Endothelial cell (in vitro differentiated cells): Measurements from ENCODE around the gene PLET1. TPM values are rescaled to one million over a fixed set of nuclear protein-coding genes. Genes with fewer than 3 reads are reported as not detected.

Experiments used
- DNase-seq: peaks from one replicate; pipeline ENCODE4 v3.0.0; 2021; ENCODE audit warnings: low spot score
- H3K27ac Mint-ChIP-seq: one replicate; pipeline ENCODE4 v1.8.0; 2021; ENCODE audit warnings: mixed read lengths, inconsistent platforms; ENCODE audit not compliant: unreplicated experiment
- H3K27me3 Mint-ChIP-seq: one replicate; pipeline ENCODE4 v1.8.0; 2021; ENCODE audit warnings: mild to moderate bottlenecking, moderate library complexity, mixed read lengths, inconsistent platforms; ENCODE audit not compliant: unreplicated experiment
- H3K36me3 Mint-ChIP-seq: one replicate; pipeline ENCODE4 v1.8.0; 2021; ENCODE audit warnings: mild to moderate bottlenecking, low read depth, mixed read lengths, inconsistent platforms; ENCODE audit not compliant: unreplicated experiment
- H3K4me1 Mint-ChIP-seq: one replicate; pipeline ENCODE4 v1.8.0; 2021; ENCODE audit warnings: mild to moderate bottlenecking, mixed read lengths, inconsistent platforms; ENCODE audit not compliant: unreplicated experiment
- H3K4me3 Mint-ChIP-seq: one replicate; pipeline ENCODE4 v1.8.0; 2021; ENCODE audit warnings: mild to moderate bottlenecking, mixed read lengths, inconsistent platforms; ENCODE audit not compliant: unreplicated experiment
- H3K9me3 Mint-ChIP-seq: one replicate; pipeline ENCODE4 v1.8.0; 2021; ENCODE audit warnings: mixed read lengths, inconsistent platforms; ENCODE audit not compliant: unreplicated experiment
- CTCF ChIP-seq: fragments of 200-600 bp; sonication (generic); IDR thresholded peaks from one replicate; pipeline ENCODE4 v1.5.0; 2021; ENCODE audit warnings: antibody characterized with exemption; ENCODE audit not compliant: unreplicated experiment
- long read RNA-seq: library from polyadenylated mRNA; unstranded; transcript quantifications from one replicate; pipeline ENCODE4 v2.0.0, GENCODE V29; 2020; ENCODE audit not compliant: unreplicated experiment
- total RNA-seq: library from RNA; stranded (reverse); fragmentation: NEBNext Ultra II Directional; extraction: Animal tissue kit (Norgen Biotek cat#: 25700); gene quantifications from one replicate; pipeline ENCODE4 v1.2.1, GENCODE V29; 2021; ENCODE audit not compliant: unreplicated experiment

The PLET1 gene, protein sequence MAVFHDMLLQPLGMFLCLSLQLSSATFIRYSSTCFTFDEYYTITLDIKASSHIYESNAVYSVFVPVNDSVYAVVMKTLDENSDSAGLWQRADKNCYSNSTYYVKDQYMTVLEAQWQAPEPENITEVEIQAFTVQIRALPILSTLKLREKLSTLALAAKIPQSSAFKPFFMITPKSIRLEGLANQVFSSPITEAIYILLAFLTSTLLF
- not detected for total RNA-seq
- long read RNA-seq = 0 reads

GRCh38 chr11:112260490-112260889, at the start of gene PLET1:
TSS of gene PLET1 (minus strand) at chr11:112260860. CDS start at chr11:112260589, 271 bp downstream.
- no peak within 1 kb of the TSS for H3K4me3 Mint-ChIP-seq
- TF ChIP-seq CTCF = no peak
- H3K27ac Mint-ChIP-seq = no peak within 1 kb of the TSS
- H3K4me1 Mint-ChIP-seq = no peaks in the 10 kb centered on the region
- no peak for DNase-seq
- peaks cover 8% of the 10 kb centered on the region for H3K36me3 Mint-ChIP-seq
- H3K27me3 Mint-ChIP-seq = no peaks in the 10 kb centered on the region
- H3K9me3 Mint-ChIP-seq = no peaks in the 10 kb centered on the region

DNA sequence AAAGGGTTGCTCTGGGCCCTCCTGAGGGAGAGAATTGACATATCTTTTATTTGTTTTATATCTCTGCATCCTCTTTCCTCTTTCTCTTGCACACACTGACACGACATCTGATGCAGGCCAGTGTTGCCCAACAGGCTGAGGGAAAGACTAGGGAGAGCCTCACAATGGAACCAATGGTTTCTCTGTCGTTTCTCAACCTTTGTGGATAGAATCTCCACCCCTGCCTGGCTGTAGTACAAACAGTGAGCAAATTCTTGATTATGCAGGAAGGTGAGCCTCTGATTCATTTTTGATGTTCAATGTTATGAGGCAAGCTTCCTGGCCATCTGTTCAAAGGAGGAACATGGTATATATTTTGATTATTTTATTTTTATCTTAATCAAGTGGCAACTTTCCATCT, 49.8 kb upstream of the PLET1 start:
- Mint-ChIP-seq H3K9me3 (no peaks in the 10 kb centered on the region), H3K4me1 (no peaks in the 10 kb centered on the region), H3K4me3 (no peak overlapping the region), H3K27ac (no peak overlapping the region), H3K27me3 (peaks cover 1% of the 10 kb centered on the region), H3K36me3 (no peaks in the 10 kb centered on the region)
- TF ChIP-seq CTCF = no peak
- no peak for DNase-seq

DNA sequence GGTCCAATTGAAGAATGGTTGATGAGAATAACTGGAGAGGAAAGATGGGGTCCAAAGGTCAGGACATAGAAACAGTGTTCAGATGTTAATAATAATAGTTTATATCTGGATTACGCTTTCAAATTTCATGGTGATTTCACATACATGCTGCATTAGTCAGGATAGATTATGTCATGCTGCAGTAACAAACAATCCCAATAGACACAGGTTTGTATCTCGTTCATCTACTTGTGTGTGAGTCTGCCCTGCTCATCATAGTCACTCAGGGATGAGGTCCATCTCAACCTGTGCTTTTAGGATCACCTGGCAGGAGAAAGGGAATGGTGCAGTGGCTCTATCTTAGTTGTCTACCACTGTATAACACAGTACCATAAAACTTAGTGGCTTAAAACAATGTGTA, 48.0 kb upstream of the PLET1 start:
- no peak overlapping the region for H3K4me3 Mint-ChIP-seq
- peaks cover 2% of the 10 kb centered on the region for H3K4me1 Mint-ChIP-seq
- no peak overlapping the region for H3K27ac Mint-ChIP-seq
- peaks cover 1% of the 10 kb centered on the region for H3K27me3 Mint-ChIP-seq
- no peak for DNase-seq
- TF ChIP-seq CTCF = no peak
- no peaks in the 10 kb centered on the region for H3K36me3 Mint-ChIP-seq
- no peaks in the 10 kb centered on the region for H3K9me3 Mint-ChIP-seq

DNA sequence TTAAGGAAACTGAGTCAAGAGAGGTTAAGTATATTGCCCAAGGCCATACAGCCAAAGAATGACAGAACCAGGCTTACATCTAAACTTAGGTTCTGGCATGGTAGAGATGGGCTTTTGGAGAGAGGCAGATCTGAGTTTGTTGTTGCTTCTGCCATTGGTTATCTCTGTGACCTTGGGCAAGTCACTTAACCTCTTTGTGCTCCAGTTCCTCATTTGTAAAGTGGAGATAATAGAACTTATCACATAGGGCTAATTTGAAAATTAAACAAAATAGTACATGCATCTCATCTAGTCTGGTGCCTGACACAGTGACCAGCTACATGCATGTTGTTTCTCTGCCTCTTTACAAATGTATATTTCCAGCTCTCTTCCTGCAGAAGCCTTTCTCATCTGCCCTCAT, 47.0 kb upstream of the PLET1 start:
- H3K27ac Mint-ChIP-seq = no peak overlapping the region
- H3K9me3 Mint-ChIP-seq = no peaks in the 10 kb centered on the region
- no peak for TF ChIP-seq CTCF
- no peak overlapping the region for H3K4me3 Mint-ChIP-seq
- H3K4me1 Mint-ChIP-seq = peaks cover 5% of the 10 kb centered on the region
- peaks cover 1% of the 10 kb centered on the region for H3K27me3 Mint-ChIP-seq
- no peaks in the 10 kb centered on the region for H3K36me3 Mint-ChIP-seq
- no peak for DNase-seq

- Mint-ChIP-seq H3K9me3 (no peaks in the 10 kb centered on the region), H3K4me1 (peaks cover 5% of the 10 kb centered on the region), H3K36me3 (no peaks in the 10 kb centered on the region), H3K4me3 (no peak overlapping the region), H3K27ac (no peak overlapping the region), H3K27me3 (peaks cover 1% of the 10 kb centered on the region)
- no peak for TF ChIP-seq CTCF
- DNase-seq = no peak
These were observed 45.6 kb upstream of the PLET1 start for GRCh38 chr11:112306230-112306629.
